Stimulated activated CD4-positive, alpha-beta T cell treated with anti-CD3 and anti-CD28 coated beads, Interleukin-1b, Interleukin-23, amount 100 ng/mL, for 4 hours (primary cell): ENCODE results near the gene SYT11.
A peak's percentile ranks its signal among the peaks of the same experiment; 100 is the strongest.

Experiments used
- DNase-seq, 2 donors: peaks; one replicate each; pipeline ENCODE4 v3.0.0-alpha.2; 2020; ENCODE audit warnings: low read depth in 2 of 2

Gene SYT11

DNA sequence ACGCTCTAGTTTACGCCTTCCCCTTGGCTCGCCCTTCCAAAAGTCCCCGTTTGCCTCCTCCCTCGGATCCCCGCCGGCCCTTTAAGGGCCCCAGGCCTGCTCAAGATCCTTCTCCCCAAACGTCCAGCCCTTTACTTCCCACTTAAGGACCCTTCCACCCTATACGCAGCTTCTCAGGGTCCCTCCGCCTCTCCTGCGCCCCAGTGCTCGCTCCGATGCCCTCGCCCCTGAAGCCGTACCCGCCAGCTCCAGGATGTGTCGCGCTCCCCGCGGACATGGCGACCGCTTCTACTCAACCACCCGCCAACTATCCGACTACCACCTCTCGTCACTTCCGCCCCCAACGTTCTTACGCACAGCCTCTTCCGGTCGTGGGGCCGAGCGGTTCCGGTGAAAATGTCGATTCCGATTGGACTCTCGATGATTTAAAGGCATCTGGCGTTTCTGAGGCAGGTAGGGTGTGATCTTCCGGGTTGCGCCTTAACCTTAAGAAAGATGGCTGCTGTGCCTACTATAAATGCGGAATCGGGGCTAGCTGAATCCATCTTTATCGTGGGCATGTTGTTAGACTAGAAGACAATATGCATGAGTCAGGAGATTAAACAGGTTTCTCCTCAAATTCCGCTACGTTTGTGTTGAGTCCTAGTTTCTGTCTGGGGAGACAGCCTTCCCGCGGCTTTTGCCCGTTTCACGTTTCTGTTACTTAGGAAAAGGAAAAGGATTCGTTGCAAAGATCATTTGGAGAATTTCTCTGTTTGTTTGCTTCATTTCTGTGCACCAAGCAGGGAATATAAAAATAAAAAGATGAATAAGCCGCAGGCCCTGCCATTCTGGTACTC is 74.9 kb downstream of the SYT11 start, which contains the start of gene KHDC4:
TSS of gene KHDC4 (minus strand) at position 317 of the 839 bp plus-strand sequence. CDS start at position 277, 40 bp downstream.
- peak; percentile 80 to 87 for DNase-seq
